GM23338 (cell line): ENCODE results near the gene EP400. TPM values are rescaled to one million over a fixed set of nuclear protein-coding genes. Genes with fewer than 3 reads are reported as not detected.

Experiments used
- ATAC-seq: fragments of 200-7000 bp; cut with Tn5 transposase; 3 replicates; pipeline ENCODE4 v1.9.1; 2020
- DNase-seq: peaks from one replicate; pipeline ENCODE4 v3.0.0-alpha.2; 2015; ENCODE audit warnings: low spot score
- H2AFZ ChIP-seq: fragments of 200-600 bp; sonication (generic); 2 replicates; pipeline ENCODE4 v1.8.0; 2016; ENCODE audit warnings: antibody characterized with exemption, mild to moderate bottlenecking, moderate library complexity
- H3F3A ChIP-seq: fragments of 200-600 bp; sonication (generic); replicated peaks from 2 replicates; pipeline ENCODE4 v1.8.0; 2017; ENCODE audit warnings: antibody characterized with exemption, mixed run types, low read depth
- H3K27ac ChIP-seq: fragments of 200-600 bp; sonication (generic); 2 replicates; pipeline ENCODE4 v1.6.1; 2016; ENCODE audit warnings: low read depth
- H3K27me3 ChIP-seq: fragments of 200-600 bp; sonication (generic); 2 replicates; pipeline ENCODE4 v1.8.0; 2016; ENCODE audit warnings: mild to moderate bottlenecking, mixed run types, moderate library complexity; ENCODE audit not compliant: insufficient read depth
- H3K36me3 ChIP-seq: fragments of 200-600 bp; sonication (generic); 2 replicates; pipeline ENCODE4 v1.8.0; 2016; ENCODE audit warnings: mild to moderate bottlenecking; ENCODE audit not compliant: insufficient read depth
- H3K4me1 ChIP-seq: fragments of 200-600 bp; sonication (generic); 2 replicates; pipeline ENCODE4 v1.8.0; 2016; ENCODE audit warnings: mild to moderate bottlenecking, moderate library complexity; ENCODE audit not compliant: insufficient read depth
- H3K4me2 ChIP-seq: fragments of 200-600 bp; sonication (generic); 2 replicates; pipeline ENCODE4 v1.7.1; 2017; ENCODE audit warnings: mixed run types
- H3K4me3 ChIP-seq: fragments of 200-600 bp; sonication (generic); 2 replicates; pipeline ENCODE4 v1.6.1; 2016; ENCODE audit warnings: mixed run types
- H3K79me2 ChIP-seq: fragments of 200-600 bp; sonication (generic); replicated peaks from 2 replicates; pipeline ENCODE4 v1.8.0; 2017; ENCODE audit warnings: mild to moderate bottlenecking; ENCODE audit not compliant: insufficient read depth
- H3K9me2 ChIP-seq: fragments of 200-600 bp; sonication (generic); 2 replicates; pipeline ENCODE4 v1.8.0; 2017; ENCODE audit not compliant: insufficient read depth
- H4K20me1 ChIP-seq: fragments of 200-600 bp; sonication (generic); replicated peaks from 2 replicates; pipeline ENCODE4 v1.8.0; 2017; ENCODE audit warnings: mild to moderate bottlenecking; ENCODE audit not compliant: insufficient read depth
- H3K27ac Mint-ChIP-seq: 2 replicates; pipeline ENCODE4 v1.8.0; 2020; ENCODE audit warnings: inconsistent platforms, mild to moderate bottlenecking, moderate library complexity, mixed read lengths
- H3K27me3 Mint-ChIP-seq: 3 replicates; pipeline ENCODE4 v1.8.0; 2022; ENCODE audit warnings: low read depth, mild to moderate bottlenecking, moderate library complexity, mixed read lengths, inconsistent platforms; ENCODE audit not compliant: insufficient read depth, poor library complexity
- H3K36me3 Mint-ChIP-seq: 3 replicates; pipeline ENCODE4 v1.8.0; 2021; ENCODE audit warnings: low read depth, mild to moderate bottlenecking, inconsistent platforms, moderate library complexity, mixed read lengths
- H3K4me1 Mint-ChIP-seq: 3 replicates; pipeline ENCODE4 v1.8.0; 2020; ENCODE audit warnings: mild to moderate bottlenecking, inconsistent platforms, mixed read lengths
- H3K4me3 Mint-ChIP-seq: 3 replicates; pipeline ENCODE4 v1.8.0; 2021; ENCODE audit warnings: moderate library complexity, mild to moderate bottlenecking, inconsistent platforms, mixed read lengths
- H3K9me3 Mint-ChIP-seq: 3 replicates; pipeline ENCODE4 v1.8.0; 2020; ENCODE audit warnings: moderate library complexity, mild to moderate bottlenecking, inconsistent platforms, mixed read lengths
- CREB1 ChIP-seq: fragments of 250-450 bp; sonication (Bioruptor Pico); IDR thresholded peaks from 2 replicates; pipeline ENCODE4 v1.5.0; 2020; ENCODE audit warnings: low read depth, mild to moderate bottlenecking, moderate library complexity
- CTCF ChIP-seq, 2 experiments: fragments of 200-600 bp in 1 of 2; sonication (generic) in 1 of 2; conservative IDR thresholded peaks; 2 replicates each; pipeline versions ENCODE4 v1.5.1 to v1.6.1; 2016 to 2017; ENCODE audit warnings: antibody characterized with exemption in 2 of 2, low read depth in 2 of 2, mild to moderate bottlenecking in 2 of 2, moderate library complexity in 1 of 2
- ETS1 ChIP-seq: IDR thresholded peaks from 2 replicates; pipeline ENCODE4 v1.6.1; 2016; ENCODE audit warnings: antibody characterized with exemption
- EZH2 ChIP-seq: fragments of 200-600 bp; sonication (generic); IDR thresholded peaks from one replicate; pipeline ENCODE4 v1.8.0; 2017; ENCODE audit warnings: antibody characterized with exemption, mild to moderate bottlenecking, low read depth; ENCODE audit not compliant: unreplicated experiment
- EZH2phosphoT487 ChIP-seq: fragments of 200-600 bp; sonication (generic); IDR thresholded peaks from one replicate; pipeline ENCODE4 v1.8.1; 2018; ENCODE audit warnings: antibody characterized with exemption; ENCODE audit not compliant: unreplicated experiment
- NANOG ChIP-seq: IDR thresholded peaks from 2 replicates; pipeline ENCODE4 v1.6.1; 2016; ENCODE audit warnings: antibody characterized with exemption, borderline replicate concordance
- POLR2AphosphoS5 ChIP-seq: IDR thresholded peaks from 2 replicates; pipeline ENCODE4 v1.6.1; 2016; ENCODE audit warnings: antibody characterized with exemption, low read depth
- REST ChIP-seq: IDR thresholded peaks from one replicate; pipeline ENCODE4 v1.6.1; 2018; ENCODE audit warnings: antibody characterized with exemption; ENCODE audit not compliant: unreplicated experiment
- STAT1 ChIP-seq: IDR thresholded peaks from one replicate; pipeline ENCODE4 v1.6.1; 2016; ENCODE audit warnings: antibody characterized with exemption; ENCODE audit not compliant: unreplicated experiment
- ZNF114 ChIP-seq: fragments of 250-450 bp; sonication (Bioruptor Pico); IDR thresholded peaks from 2 replicates; pipeline ENCODE4 v1.5.0; 2020; ENCODE audit warnings: mild to moderate bottlenecking, moderate library complexity
- polyA plus RNA-seq: library from polyadenylated mRNA; unstranded; fragments of >200 nt; fragmentation: Nextera tagmentation; extraction: Ambion mirVana; gene quantifications from 2 replicates; pipeline ENCODE4 v1.2.1, GENCODE V29; 2016
- total RNA-seq: library from RNA; depleted of rRNA; stranded (reverse); fragments of >200 nt; shearing (Covaris generic); gene quantifications from 2 replicates; pipeline ENCODE4 v1.2.3, GENCODE V29; 2014

The EP400 gene
- total and polyA plus RNA-seq, 2 experiments from 2014 or later, result 26.3 to 57.2 TPM

- TF ChIP-seq REST, result no peak
- TF ChIP-seq ZNF114 (CRISPR knock-in tag), result no peak
- no peak for TF ChIP-seq STAT1
- no peak for TF ChIP-seq NANOG
- no peak for TF ChIP-seq EZH2phosphoT487
- TF ChIP-seq CTCF (conservative IDR thresholded peaks at IDR 0.05; ENCODE audit: low read depth in 2 of 2), result no peak
- no peak for TF ChIP-seq ETS1
- no peak for TF ChIP-seq POLR2AphosphoS5
These were observed 77.9 kb downstream of the EP400 start (continued) for GRCh38 chr12:132027636-132028035.

GRCh38 chr12:132028111-132028510 lies 78.4 kb downstream of the EP400 start:
- Mint-ChIP-seq H3K9me3 (no peaks in the 10 kb centered on the region), H3K36me3 (peaks cover 88% of the 10 kb centered on the region), H3K27ac (no peak overlapping the region), H3K27me3 (peaks cover 3% of the 10 kb centered on the region), H3K4me3 (no peak overlapping the region), H3K4me1 (no peaks in the 10 kb centered on the region)
- Histone ChIP-seq H3K79me2 (no peaks in the 10 kb centered on the region), H3F3A (no peaks in the 10 kb centered on the region), H3K4me2 (no peak overlapping the region), H4K20me1 (peaks cover 6% of the 10 kb centered on the region), H3K4me1 (no peaks in the 10 kb centered on the region), H3K4me3 (no peak overlapping the region), H3K36me3 (peaks cover 30% of the 10 kb centered on the region), H3K27me3 (no peaks in the 10 kb centered on the region), H3K9me2 (no peaks in the 10 kb centered on the region), H2AFZ (no peak overlapping the region), H3K27ac (no peak overlapping the region)
- no peak for TF ChIP-seq EZH2
- no peak for TF ChIP-seq ZNF114 (CRISPR knock-in tag)
- TF ChIP-seq CREB1, result no peak
- no peak for ATAC-seq
- no peak for DNase-seq
